ENCODE data around the gene CPN2. TPM values are rescaled to one million over a fixed set of nuclear protein-coding genes. Genes with fewer than 3 reads are reported as not detected.

Gene CPN2
- total and polyA plus RNA-seq, 10 of the 15 experiments (the other 5 are each of a cell fraction or from before 2014, with no cell fraction given) = not detected

DNA sequence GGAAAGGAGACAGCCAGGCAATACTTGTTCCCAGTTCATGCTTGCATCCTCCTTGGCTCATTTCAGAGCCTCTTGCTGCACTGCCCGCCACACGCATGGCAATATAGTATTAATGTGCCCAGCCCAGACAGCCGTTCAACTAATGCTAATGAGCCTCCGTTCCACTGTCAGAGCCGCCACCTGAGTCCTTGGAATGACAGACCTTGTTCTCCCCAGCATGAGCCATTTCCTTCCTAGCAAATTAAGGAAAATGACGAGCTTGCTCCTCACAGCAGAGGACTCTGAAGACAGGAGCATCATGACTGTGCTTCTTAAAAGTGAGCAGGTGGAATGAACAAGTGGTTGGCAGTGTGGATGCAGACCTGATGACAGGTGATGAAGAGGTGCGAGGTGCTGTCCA, 29.2 kb upstream of the CPN2 start:
- Histone ChIP-seq H3K9me3 (replicated peaks; ENCODE audit: control insufficient read depth, insufficient read depth, low read length) (no peaks in the 10 kb centered on the region), H3K27ac (ENCODE audit: control insufficient read depth, insufficient read depth) (no peak overlapping the region), H4K20me1 (ENCODE audit: control insufficient read depth, insufficient read depth) (no peaks in the 10 kb centered on the region), H3K27me3 (replicated peaks in 1 of 2; ENCODE audit: control insufficient read depth in 2 of 2, insufficient read depth in 2 of 2, low read length in 1 of 2) (no peaks in the 10 kb centered on the region; a peak in 2 of 4 replicates), H3K4me1 (ENCODE audit: control insufficient read depth, insufficient read depth, low read length) (no peaks in the 10 kb centered on the region), H3K4me2 (ENCODE audit: control insufficient read depth, insufficient read depth) (no peak overlapping the region), H3K79me2 (ENCODE audit: control insufficient read depth, insufficient read depth, low read length) (no peaks in the 10 kb centered on the region), H3K36me3 (ENCODE audit: control insufficient read depth in 2 of 2, insufficient read depth in 2 of 2, low read length in 1 of 2) (no peaks in the 10 kb centered on the region), H3K4me3 (no peak overlapping the region), H2AFZ (ENCODE audit: control insufficient read depth, low read depth, low read length) (no peak overlapping the region), H3K9ac (ENCODE audit: control insufficient read depth, insufficient read depth, low read length) (no peak overlapping the region)
- ChIA-PET SMC1A (ENCODE audit: uncharacterized antibody, unreplicated experiment) (no interaction called here), CTCF (no interaction called here), POLR2A (no interaction called here), RAD21 (ENCODE audit: unreplicated experiment) (no interaction called here)
- 46% methylated on average over 6 of the region's 7 CpGs for WGBS (ENCODE audit: insufficient coverage, insufficient replicate concordance, low lambda C conversion rate, missing lambda C conversion rate)
- DNase-seq (ENCODE audit: low read depth, low spot score) = no peak
- in situ Hi-C loops (cut with MboI) = no loop called here
- BruUV-seq (replicated peaks) = no TSS peak
- intact Hi-C loops (cut with micrococcal nuclease; ENCODE audit: unreplicated experiment) = no loop called here
- ATAC-seq = no peak
- no peak for FAIRE-seq
- TF ChIP-seq JUNB (IDR thresholded peaks at IDR 0.05) (no peak), CHD1 (IDR thresholded peaks at IDR 0.05; ENCODE audit: low read depth, low read length) (no peak), MEF2B (IDR thresholded peaks at IDR 0.05; ENCODE audit: partially characterized antibody, poor library complexity, severe bottlenecking) (no peak), IRF5 (IDR thresholded peaks at IDR 0.05; ENCODE audit: borderline replicate concordance) (no peak), EED (IDR thresholded peaks at IDR 0.05; ENCODE audit: low read depth) (no peak), SMARCA5 (IDR thresholded peaks at IDR 0.05) (no peak), ETV6 (conservative IDR thresholded peaks at IDR 0.05 in 1 of 2, IDR thresholded peaks at IDR 0.05 in 1 of 2; ENCODE audit: borderline replicate concordance in 1 of 2, low read depth in 1 of 2) (no peak), ZZZ3 (IDR thresholded peaks at IDR 0.05; ENCODE audit: control insufficient read depth, insufficient read length, low read depth) (no peak), RELA (IDR thresholded peaks at IDR 0.05; ENCODE audit: borderline replicate concordance, partially characterized antibody) (no peak), MAX (IDR thresholded peaks at IDR 0.05; ENCODE audit: low read depth, low read length) (no peak), ZSCAN29 (IDR thresholded peaks at IDR 0.05) (no peak), JUND (IDR thresholded peaks at IDR 0.05; ENCODE audit: low read depth, low read length) (no peak), NFYA (IDR thresholded peaks at IDR 0.05; ENCODE audit: borderline replicate concordance, low read depth, low read length) (no peak), RB1 (IDR thresholded peaks at IDR 0.05; ENCODE audit: borderline replicate concordance) (no peak), PML (IDR thresholded peaks at IDR 0.05; ENCODE audit: low read length) (no peak), BCLAF1 (IDR thresholded peaks at IDR 0.05) (no peak), IRF4 (IDR thresholded peaks at IDR 0.05; ENCODE audit: low read depth, low read length) (no peak)
- TF ChIP-seq, protein P1, sequence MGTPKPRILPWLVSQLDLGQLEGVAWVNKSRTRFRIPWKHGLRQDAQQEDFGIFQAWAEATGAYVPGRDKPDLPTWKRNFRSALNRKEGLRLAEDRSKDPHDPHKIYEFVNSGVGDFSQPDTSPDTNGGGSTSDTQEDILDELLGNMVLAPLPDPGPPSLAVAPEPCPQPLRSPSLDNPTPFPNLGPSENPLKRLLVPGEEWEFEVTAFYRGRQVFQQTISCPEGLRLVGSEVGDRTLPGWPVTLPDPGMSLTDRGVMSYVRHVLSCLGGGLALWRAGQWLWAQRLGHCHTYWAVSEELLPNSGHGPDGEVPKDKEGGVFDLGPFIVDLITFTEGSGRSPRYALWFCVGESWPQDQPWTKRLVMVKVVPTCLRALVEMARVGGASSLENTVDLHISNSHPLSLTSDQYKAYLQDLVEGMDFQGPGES (IDR thresholded peaks at IDR 0.05) = no peak
